Measurements from ENCODE around the gene NPTN.

The NPTN gene

DNA sequence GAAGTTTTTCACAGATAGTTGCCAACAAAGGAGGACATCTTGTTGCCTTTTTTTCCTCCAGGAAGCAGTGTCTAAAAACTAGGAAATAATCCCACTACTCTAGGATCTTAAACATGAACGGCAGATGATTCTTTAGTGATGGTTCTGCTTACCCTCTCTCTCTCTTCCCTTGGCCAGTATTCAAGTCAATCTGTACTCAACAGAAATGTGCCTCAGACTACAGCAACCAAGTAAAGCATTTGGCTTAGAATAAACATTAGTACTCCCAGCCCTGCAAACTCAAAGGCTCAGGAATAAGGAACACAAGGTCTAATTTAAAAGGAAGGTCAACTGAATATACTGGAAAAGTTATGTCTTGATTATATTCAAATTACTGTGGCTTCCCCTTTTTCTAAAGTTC lies 8.7 kb downstream of the NPTN start:
- Histone ChIP-seq H3K9ac (no peak overlapping the region), H3K4me3 (ENCODE audit: low read depth, low read length) (no peak overlapping the region), H3K36me3 (ENCODE audit: control insufficient read depth, insufficient read depth, low read length) (no peaks in the 10 kb centered on the region), H3K27me3 (ENCODE audit: control insufficient read depth, insufficient read depth, low read length) (no peaks in the 10 kb centered on the region), H3K27ac (no peak overlapping the region), H2AFZ (no peak overlapping the region), H3K79me2 (peaks cover 21% of the 10 kb centered on the region), H3K4me2 (ENCODE audit: low read length) (no peak overlapping the region), H3K9me3 (ENCODE audit: control insufficient read depth, low read length) (no peaks in the 10 kb centered on the region), H3K4me1 (peaks cover 3% of the 10 kb centered on the region)
- TF ChIP-seq, protein P1, sequence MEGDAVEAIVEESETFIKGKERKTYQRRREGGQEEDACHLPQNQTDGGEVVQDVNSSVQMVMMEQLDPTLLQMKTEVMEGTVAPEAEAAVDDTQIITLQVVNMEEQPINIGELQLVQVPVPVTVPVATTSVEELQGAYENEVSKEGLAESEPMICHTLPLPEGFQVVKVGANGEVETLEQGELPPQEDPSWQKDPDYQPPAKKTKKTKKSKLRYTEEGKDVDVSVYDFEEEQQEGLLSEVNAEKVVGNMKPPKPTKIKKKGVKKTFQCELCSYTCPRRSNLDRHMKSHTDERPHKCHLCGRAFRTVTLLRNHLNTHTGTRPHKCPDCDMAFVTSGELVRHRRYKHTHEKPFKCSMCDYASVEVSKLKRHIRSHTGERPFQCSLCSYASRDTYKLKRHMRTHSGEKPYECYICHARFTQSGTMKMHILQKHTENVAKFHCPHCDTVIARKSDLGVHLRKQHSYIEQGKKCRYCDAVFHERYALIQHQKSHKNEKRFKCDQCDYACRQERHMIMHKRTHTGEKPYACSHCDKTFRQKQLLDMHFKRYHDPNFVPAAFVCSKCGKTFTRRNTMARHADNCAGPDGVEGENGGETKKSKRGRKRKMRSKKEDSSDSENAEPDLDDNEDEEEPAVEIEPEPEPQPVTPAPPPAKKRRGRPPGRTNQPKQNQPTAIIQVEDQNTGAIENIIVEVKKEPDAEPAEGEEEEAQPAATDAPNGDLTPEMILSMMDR (IDR thresholded peaks at IDR 0.05), result no peak

DNA sequence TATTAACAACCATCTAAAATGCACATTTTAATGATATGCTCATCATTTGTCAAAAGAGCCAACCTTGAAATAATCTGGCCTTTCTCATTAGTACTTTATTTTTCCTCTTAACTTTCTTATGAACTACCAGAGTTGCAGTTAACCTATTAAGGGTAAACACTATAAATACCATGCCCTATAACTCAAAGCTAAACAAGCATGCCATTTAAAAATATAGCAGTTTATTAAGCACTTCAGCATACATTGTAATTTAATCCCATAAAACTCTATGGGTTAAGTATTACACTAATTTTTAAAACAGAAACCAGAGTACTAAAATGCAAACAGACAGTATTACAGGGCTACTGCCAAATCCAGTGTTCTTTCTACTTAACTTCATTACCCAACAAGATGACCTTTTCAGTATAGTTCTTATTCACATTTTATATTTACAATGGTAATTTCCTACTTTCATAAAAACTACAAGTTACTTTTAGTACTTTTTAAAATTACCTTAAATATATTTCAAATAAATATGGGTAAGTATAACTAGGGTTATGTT lies 11.8 kb downstream of the NPTN start:
- no peak overlapping the region for H3K9ac ChIP-seq
- no peak overlapping the region for H3K4me2 ChIP-seq (ENCODE audit: low read length)
- no peak overlapping the region for H3K27ac ChIP-seq
- H3K9me3 ChIP-seq (ENCODE audit: control insufficient read depth, low read length), result no peaks in the 10 kb centered on the region
- H3K27me3 ChIP-seq (ENCODE audit: control insufficient read depth, insufficient read depth, low read length), result no peaks in the 10 kb centered on the region
- H3K4me1 ChIP-seq, result peaks cover 3% of the 10 kb centered on the region
- peaks cover 18% of the 10 kb centered on the region for H3K79me2 ChIP-seq
- no peak overlapping the region for H2AFZ ChIP-seq
- no peaks in the 10 kb centered on the region for H3K36me3 ChIP-seq (ENCODE audit: control insufficient read depth, insufficient read depth, low read length)
- no peak overlapping the region for H3K4me3 ChIP-seq (ENCODE audit: low read depth, low read length)
- TF ChIP-seq, protein P1 (IDR thresholded peaks at IDR 0.05), result no peak

DNA sequence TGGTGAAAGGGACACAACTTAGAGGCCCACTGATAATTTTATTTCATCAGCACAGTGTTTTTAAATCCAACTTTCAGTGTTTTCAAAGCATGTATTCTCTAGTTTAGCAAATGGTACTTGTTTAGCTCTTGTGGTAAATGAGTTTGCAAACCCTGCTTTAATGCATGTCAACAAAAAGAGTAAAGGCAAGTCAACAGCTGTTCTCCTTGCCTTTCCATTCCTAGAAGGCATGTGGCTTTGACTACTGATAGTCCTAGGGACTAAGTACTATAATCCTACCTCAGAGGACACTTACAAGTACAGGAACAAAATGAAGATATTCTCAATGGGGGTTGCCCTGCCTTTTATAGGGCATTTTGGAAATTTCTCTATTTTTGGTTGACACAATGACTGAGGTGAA lies 13.1 kb downstream of the NPTN start:
- Histone ChIP-seq H3K27me3 (ENCODE audit: control insufficient read depth, insufficient read depth, low read length) (no peaks in the 10 kb centered on the region), H3K4me3 (ENCODE audit: low read depth, low read length) (no peak overlapping the region), H3K27ac (no peak overlapping the region), H3K36me3 (ENCODE audit: control insufficient read depth, insufficient read depth, low read length) (no peaks in the 10 kb centered on the region), H3K4me1 (no peaks in the 10 kb centered on the region), H3K79me2 (peaks cover 16% of the 10 kb centered on the region), H3K9me3 (ENCODE audit: control insufficient read depth, low read length) (no peaks in the 10 kb centered on the region), H3K9ac (no peak overlapping the region), H3K4me2 (ENCODE audit: low read length) (no peak overlapping the region), H2AFZ (no peak overlapping the region)
- TF ChIP-seq, protein P1 (IDR thresholded peaks at IDR 0.05), result no peak

DNA sequence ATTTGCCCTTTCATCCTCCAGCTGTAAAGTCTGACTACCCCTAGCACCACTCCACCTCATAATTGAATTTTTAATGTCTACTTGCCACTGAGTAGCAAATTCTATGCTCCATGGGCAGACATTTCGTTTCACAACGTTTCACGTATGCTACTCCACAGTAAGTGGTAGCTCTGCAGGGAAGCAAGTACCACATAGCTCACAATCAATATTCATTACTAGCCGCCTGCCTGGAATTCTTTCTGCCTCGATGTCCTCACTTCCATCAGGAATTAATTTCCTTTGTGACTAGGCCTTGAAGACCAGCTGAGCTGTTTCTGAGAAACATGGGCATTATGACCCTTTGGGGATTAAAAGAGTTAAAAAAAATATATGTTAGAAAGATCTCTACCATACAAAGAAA lies 15.3 kb downstream of the NPTN start:
- H3K27me3 ChIP-seq (ENCODE audit: control insufficient read depth, insufficient read depth, low read length), result no peaks in the 10 kb centered on the region
- H3K9ac ChIP-seq, result no peak overlapping the region
- no peaks in the 10 kb centered on the region for H3K4me1 ChIP-seq
- TF ChIP-seq, protein P1 (IDR thresholded peaks at IDR 0.05), result no peak
- no peaks in the 10 kb centered on the region for H3K9me3 ChIP-seq (ENCODE audit: control insufficient read depth, low read length)
- H3K79me2 ChIP-seq, result peaks cover 15% of the 10 kb centered on the region
- H3K27ac ChIP-seq, result no peak overlapping the region
- H3K36me3 ChIP-seq (ENCODE audit: control insufficient read depth, insufficient read depth, low read length), result no peaks in the 10 kb centered on the region
- no peak overlapping the region for H2AFZ ChIP-seq
- no peak overlapping the region for H3K4me2 ChIP-seq (ENCODE audit: low read length)
- no peak overlapping the region for H3K4me3 ChIP-seq (ENCODE audit: low read depth, low read length)

DNA sequence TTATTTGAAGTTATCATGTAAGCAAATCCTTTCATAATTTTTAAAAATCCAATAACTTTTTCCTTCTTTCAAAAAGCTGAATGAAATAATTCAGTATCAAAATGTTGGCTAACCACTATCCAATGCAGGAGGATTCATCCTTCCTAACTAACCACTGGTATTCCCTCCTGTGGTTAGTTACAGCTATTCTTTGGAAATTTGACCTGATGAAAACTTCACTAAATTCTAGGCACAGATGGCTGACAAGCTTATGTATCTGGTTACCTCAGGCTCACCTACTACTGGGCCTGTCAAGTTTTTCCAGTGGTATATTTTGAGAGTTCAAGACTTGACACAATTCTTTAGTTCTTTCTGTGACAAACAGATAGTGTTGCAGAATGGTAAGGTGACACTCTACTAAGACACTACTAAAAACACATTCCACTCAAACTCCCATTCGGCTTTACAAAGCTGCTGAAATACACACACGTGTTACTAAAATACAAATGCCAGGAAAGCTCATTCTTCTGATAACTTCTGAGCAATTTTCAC lies 15.8 kb downstream of the NPTN start:
- no peak overlapping the region for H2AFZ ChIP-seq
- H3K4me1 ChIP-seq, result no peaks in the 10 kb centered on the region
- H3K27me3 ChIP-seq (ENCODE audit: control insufficient read depth, insufficient read depth, low read length), result no peaks in the 10 kb centered on the region
- no peaks in the 10 kb centered on the region for H3K36me3 ChIP-seq (ENCODE audit: control insufficient read depth, insufficient read depth, low read length)
- H3K9ac ChIP-seq, result no peak overlapping the region
- H3K9me3 ChIP-seq (ENCODE audit: control insufficient read depth, low read length), result no peaks in the 10 kb centered on the region
- TF ChIP-seq, protein P1 (IDR thresholded peaks at IDR 0.05), result no peak
- H3K4me3 ChIP-seq (ENCODE audit: low read depth, low read length), result no peak overlapping the region
- H3K27ac ChIP-seq, result no peak overlapping the region
- H3K4me2 ChIP-seq (ENCODE audit: low read length), result no peak overlapping the region
- peaks cover 20% of the 10 kb centered on the region for H3K79me2 ChIP-seq
